IPS DF 4.7 (cell line): Measurements from ENCODE around the gene SNX21.
A peak's percentile ranks its signal among the peaks of the same experiment; 100 is the strongest.
"Not testable (repeated sequence)": the region's sequence is repeated elsewhere in the genome, so short reads cannot be mapped to it uniquely, and the experiment has no call there.

Experiments
- DNase-seq: peaks from one replicate; pipeline ENCODE4 v3.0.0-alpha.2; 2013; ENCODE audit warnings: low spot score; ENCODE audit errors: extremely low read depth

SNX21 gene

DNA sequence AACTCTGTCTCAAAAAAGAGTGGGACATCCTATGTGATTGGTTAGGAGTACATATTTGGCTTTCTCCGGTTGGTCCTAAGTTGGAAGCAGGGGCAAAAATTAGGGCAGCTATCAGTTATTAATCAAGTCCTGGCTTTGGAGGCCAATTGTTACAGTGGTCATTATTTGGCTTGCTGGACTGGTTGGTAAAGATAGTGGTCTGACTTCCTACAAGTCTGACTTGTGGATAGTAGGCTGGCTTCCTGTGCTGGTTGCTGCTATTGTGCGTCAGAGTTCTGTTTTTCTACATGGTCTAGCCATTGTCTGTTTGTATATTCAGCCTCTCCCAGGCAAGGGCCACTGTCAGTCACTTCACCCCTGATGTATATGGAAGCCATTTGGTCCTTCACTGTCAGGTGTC is 16.6 kb downstream of the SNX21 start:
- DNase-seq = no peak

GRCh38 chr20:45850926-45851325 is 17.3 kb downstream of the SNX21 start:
- DNase-seq = no peak

DNA sequence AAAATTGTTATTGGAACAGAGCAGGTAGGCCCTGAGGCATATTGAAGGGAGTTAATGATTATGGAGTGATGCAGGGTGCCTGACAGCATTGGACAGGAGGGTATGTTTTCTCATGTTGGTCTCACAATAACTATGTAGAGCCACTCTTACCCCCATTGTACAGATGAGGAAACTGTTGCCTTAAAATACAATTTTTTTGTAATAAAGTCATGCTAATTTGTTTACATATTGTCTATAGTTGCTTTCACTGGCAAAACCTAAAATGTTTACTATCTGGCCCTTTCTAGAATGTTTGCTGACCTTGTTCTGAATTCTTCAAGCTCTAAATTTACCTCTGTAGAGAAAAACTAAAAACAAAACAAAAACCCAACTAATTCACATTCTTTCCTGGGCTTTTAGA is 17.9 kb downstream of the SNX21 start:
- DNase-seq = no peak

GRCh38 chr20:45852326-45852725 is 18.7 kb downstream of the SNX21 start:
- no peak for DNase-seq

- DNase-seq = no peak
Measured at GRCh38 chr20:45853484-45853883, 19.9 kb downstream of the SNX21 start.

DNA sequence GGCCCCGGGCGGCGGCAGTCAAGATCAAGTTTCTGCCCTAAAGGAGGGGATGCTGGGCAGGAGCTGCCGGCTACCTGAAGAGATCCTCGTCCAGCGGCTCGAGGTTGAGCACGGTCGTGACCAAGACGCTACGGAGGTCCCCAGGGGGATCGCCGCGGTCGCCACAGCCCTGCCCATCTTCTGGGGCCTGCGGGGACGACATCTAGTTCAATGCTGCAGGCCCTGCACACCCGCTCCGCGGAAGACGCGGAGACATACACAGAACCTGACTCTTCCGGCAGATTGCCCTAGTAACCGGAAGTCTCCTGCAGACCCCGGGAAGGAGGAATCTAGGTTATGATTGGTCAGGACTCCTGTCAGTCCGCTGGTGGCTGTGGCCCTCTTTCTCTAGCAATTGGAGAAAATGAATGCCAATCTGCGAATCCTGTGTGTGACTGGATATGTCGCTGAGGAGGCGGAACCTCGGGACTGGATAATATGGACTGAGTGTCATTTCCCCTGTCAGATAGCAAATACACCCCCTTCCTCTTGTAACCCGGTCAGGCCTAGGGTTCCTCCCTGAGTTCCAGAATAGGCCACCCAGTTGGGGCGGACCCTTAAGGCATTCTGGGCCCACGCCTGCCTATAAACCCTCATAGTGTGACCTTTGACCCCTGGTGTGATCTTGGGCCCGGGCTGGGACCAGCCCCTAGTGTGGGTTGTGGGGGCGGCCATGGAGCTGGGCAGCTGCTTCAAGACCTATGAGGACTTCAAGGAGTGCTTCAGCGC is 23.7 kb downstream of the SNX21 start, which contains the start of the genes ACOT8 and ZSWIM3:
Gene ACOT8 (minus strand): TSS at position 279 of the 768 bp plus-strand sequence. CDS start 77 bp downstream, at position 202.
Gene ZSWIM3 (plus strand): TSS at position 501 of the 768 bp plus-strand sequence. CDS start 212 bp downstream, at position 713.
- DNase-seq = peak; percentile 100

DNA sequence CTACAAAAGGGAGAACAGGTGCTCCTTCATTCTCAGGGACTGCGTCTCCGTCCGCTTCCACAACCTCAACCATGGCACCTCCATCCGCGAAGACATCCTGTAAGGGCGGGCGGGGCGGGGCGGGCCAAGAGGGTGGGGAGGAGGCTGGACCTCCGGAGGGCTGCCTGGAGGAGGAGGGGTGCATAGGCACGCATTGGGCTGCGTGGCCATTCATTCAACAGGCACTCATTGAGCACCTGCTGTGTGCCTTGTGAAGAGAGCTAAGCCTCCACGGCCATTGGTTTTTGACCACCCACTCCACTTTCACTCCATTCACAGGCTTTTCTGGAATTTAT is 24.2 kb downstream of the SNX21 start:
- DNase-seq = no peak

DNA sequence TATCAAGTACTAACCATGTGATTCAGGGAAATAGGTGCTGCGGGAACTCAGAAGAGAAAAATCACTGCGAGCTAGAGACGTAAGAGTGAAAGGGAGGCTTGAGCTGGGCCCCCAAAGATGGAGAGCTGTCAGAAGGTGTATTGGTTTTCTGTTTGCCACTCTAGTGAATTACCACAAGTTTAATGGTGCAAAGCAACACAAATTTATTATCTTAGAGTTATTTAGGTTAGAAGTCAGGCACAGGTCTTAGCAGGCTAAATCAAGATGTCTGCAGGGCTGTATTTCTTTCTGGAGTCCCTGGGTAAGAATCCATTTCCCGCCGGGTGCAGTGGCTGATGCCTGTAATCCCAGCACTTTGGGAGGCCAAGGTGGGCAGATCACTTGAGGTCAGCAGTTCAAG is 26.3 kb downstream of the SNX21 start:
- no peak for DNase-seq

- no peak for DNase-seq
Measured at GRCh38 chr20:45860560-45861220, 27.1 kb downstream of the SNX21 start.

DNA sequence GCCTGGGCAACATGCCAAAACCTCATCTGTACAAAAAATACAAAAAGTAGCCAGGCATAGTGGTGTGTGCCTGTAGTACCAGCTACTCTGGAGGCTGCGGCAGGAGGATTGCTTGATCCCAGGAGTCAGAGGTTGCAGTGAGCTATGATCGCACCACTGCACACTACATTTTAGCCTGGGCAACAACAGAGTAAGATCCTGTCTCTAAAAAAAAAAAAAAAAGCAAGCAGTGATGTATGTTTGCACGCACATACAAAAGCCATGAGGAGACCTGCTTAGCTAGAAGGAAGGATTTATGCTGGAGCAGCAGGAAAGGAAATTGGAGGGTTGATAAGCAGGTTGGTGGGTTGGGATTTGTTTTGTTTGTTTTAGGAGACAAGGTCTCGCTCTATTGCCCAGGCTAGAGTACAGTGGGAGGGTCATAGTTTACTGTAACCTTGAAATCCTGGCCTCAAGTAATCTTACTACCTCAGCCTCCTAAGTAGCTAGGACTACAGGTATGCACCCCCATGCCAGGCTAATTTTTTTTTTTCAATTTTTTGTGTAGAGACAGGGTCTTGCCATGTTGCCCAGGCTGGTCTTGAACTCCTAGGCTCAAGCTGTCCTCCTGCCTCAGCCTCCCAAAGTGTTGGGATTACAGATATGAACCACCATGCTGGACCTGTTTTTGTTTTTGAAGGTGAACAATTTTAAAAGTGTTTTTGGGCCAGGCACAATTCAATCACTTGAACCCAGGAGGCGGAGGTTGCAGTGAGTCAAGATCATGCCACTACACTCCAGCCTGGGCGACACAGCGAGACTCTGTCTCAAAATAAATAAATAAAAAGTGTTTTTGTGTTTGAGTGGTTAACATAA is 27.8 kb downstream of the SNX21 start:
- DNase-seq = no peak

- no peak for DNase-seq
Measured at GRCh38 chr20:45863543-45864470, 30.2 kb downstream of the SNX21 start.

- no peak for DNase-seq
Measured at GRCh38 chr20:45866454-45866853, 32.9 kb downstream of the SNX21 start.

DNA sequence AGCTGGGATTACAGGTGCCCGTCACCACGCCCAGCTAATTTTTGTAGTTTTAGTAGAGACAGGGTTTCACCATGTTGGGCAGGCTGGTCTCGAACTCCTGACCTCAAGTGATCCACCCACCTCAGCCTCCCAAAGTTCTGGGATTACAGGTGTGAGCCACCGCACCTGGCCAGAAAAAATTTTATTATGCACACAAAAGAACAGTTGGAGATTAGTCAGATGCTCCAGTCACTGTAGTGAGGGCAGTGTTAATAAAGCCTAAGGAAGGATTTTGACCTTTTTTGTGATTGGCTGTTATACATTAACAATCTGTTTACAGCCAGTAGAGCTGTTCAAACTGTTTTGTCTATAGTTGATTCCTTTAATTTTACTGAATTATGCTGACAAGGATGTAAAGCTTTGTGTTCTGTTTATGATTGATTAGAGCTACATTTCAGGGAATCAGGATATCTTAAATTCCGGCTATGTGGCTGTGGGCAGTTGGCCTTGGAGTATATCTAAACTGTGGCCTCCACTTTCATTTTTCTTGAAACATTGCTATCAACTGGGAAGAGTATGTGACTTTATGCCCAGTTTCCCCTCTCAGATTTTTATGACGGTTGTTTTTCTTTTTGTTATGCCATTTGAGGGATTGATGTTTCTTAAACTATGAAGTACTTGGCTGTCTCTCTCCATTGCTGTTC is 33.7 kb downstream of the SNX21 start:
- no peak for DNase-seq

DNA sequence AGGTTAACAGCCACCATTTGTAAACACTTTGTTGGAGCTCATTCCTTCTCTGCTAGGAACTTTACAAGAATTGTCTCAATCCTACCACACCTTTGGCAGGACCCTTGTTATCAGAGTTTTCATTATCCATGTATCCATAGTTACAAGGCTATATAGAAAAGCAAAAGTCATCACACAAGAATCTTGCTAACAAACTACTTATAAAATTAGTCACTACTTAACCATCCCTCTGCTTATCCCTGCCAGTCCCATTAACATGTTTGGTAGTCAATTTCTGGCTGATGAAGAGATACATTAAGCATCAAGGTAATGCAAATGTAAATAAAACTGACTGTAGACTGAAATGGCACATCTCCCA is 34.2 kb downstream of the SNX21 start:
- DNase-seq = no peak

DNA sequence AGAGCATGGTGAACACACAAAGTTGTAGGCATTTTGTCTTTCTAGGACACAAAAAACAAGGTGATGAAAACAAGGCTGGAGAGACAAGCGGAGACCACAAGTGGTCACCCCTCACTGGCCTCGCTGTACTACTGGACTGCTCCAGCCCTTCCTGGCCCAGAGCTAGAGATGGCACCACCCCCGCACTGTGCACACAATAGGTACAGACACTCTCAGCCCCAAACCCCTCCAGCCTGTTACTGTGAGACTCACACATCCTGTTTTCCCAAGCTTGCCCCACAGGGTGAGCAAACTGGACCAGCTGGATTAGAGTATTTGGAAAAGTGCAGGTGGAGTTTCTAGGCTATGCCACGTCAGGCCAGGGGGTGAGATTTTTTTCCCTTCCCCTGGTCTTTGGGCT is 39.0 kb downstream of the SNX21 start:
- DNase-seq = no peak

GRCh38 chr20:45873409-45874103 is 40.0 kb downstream of the SNX21 start:
- no peak for DNase-seq

DNA sequence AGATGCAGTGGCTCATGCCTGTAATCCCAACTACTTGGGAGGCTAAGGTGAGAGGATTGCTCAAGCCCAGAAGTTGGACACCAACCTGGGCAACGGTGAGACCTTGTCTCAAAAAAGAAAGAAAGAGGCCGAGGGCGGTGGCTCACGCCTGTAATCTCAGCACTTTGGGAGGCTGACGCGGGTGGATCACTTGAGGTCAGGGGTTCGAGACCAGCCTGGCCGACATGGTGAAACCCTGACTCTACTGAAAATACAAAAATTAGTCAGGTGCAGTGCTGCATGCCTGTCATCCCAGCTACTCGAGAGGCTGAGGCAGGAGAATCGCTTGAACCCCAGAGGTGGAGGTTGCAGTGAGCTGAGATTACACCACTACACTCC is 40.5 kb downstream of the SNX21 start:
- not testable (repeated sequence) for DNase-seq

GRCh38 chr20:45874576-45874975 is 41.0 kb downstream of the SNX21 start:
- no peak for DNase-seq

GRCh38 chr20:45878076-45878761 is 44.6 kb downstream of the SNX21 start:
- DNase-seq = no peak
